Measurements from ENCODE around the gene PABPN1.

Gene PABPN1

GRCh38 chr14:23346693-23347405, 25.6 kb downstream of the PABPN1 start:
- Histone ChIP-seq H3K4me3 (ENCODE audit: low read length) (no peak overlapping the region), H3K9me2 (replicated peaks; ENCODE audit: control insufficient read depth, low read length) (no peaks in the 10 kb centered on the region), H3K4me1 (ENCODE audit: control insufficient read depth, low read length) (no peaks in the 10 kb centered on the region), H3K27me3 (ENCODE audit: control insufficient read depth, low read length) (peaks cover 6% of the 10 kb centered on the region), H3K9me3 (ENCODE audit: control insufficient read depth, insufficient read depth, low read length) (no peaks in the 10 kb centered on the region), H3K4me2 (ENCODE audit: low read length) (no peak overlapping the region), H3K27ac (ENCODE audit: low read depth, low read length) (no peak overlapping the region), H4K20me1 (ENCODE audit: control insufficient read depth, insufficient read depth, low read depth, low read length) (no peaks in the 10 kb centered on the region), H3K36me3 (ENCODE audit: control insufficient read depth, low read length) (no peaks in the 10 kb centered on the region), H3K79me2 (ENCODE audit: control insufficient read depth, low read length) (no peaks in the 10 kb centered on the region), H3F3A (ENCODE audit: control insufficient read depth, insufficient read depth) (no peaks in the 10 kb centered on the region)
- no peak for TF ChIP-seq EZH2phosphoT487 (IDR thresholded peaks at IDR 0.05; ENCODE audit: borderline replicate concordance, low read length)
- TF ChIP-seq, protein P1, sequence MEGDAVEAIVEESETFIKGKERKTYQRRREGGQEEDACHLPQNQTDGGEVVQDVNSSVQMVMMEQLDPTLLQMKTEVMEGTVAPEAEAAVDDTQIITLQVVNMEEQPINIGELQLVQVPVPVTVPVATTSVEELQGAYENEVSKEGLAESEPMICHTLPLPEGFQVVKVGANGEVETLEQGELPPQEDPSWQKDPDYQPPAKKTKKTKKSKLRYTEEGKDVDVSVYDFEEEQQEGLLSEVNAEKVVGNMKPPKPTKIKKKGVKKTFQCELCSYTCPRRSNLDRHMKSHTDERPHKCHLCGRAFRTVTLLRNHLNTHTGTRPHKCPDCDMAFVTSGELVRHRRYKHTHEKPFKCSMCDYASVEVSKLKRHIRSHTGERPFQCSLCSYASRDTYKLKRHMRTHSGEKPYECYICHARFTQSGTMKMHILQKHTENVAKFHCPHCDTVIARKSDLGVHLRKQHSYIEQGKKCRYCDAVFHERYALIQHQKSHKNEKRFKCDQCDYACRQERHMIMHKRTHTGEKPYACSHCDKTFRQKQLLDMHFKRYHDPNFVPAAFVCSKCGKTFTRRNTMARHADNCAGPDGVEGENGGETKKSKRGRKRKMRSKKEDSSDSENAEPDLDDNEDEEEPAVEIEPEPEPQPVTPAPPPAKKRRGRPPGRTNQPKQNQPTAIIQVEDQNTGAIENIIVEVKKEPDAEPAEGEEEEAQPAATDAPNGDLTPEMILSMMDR (IDR thresholded peaks at IDR 0.05; ENCODE audit: low read depth, low read length, poor library complexity, severe bottlenecking): no peak

DNA sequence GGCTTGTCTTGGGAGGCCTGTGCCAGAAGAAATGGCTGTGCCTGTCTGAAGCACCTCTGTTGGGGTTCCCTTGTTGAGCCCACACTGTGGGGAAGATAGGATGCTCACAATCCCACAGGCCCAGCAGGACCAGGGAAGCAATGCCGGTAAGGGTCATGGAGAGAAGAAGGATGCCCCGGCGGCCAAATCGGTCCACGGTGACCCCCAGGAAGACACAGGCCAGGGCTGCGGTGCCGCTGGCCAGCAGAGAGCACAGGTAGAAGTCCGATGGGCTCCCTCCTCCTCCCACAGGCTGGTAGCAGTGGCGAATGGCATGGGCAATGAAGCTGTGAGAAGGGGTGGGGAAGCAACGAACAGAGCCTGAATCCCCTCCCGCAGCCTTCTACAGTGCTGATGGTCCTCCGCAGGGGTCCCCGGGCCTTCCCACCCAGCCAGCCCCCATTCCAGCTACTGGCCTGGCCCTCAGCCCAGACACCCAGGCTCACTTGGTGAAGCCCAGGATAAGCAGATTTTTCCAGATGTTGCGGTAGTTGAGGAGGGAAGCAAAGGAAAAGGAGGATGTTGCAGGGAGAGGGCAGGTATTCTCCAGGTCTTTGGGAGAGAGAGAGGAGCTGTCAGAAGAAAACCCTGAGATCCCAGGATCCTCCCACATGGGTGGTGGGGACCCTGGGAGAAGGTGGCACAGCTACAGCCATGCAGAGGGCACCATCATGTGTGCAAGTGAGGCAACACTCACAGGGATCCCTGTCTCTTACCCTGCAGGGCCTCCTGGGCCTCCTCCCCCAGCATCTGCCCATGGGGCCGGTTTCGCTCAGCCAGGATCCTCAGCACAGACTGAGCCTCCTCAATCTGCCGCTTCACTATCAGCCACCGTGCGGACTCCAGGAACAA, 26.4 kb downstream of the PABPN1 start:
- no peaks in the 10 kb centered on the region for H3K79me2 ChIP-seq (ENCODE audit: control insufficient read depth, low read length)
- peaks cover 3% of the 10 kb centered on the region for H3K27me3 ChIP-seq (ENCODE audit: control insufficient read depth, low read length)
- H3K4me3 ChIP-seq (ENCODE audit: low read length): no peak overlapping the region
- H3F3A ChIP-seq (ENCODE audit: control insufficient read depth, insufficient read depth): no peaks in the 10 kb centered on the region
- no peaks in the 10 kb centered on the region for H4K20me1 ChIP-seq (ENCODE audit: control insufficient read depth, insufficient read depth, low read depth, low read length)
- TF ChIP-seq EZH2phosphoT487 (IDR thresholded peaks at IDR 0.05; ENCODE audit: borderline replicate concordance, low read length): no peak
- TF ChIP-seq, protein P1 (IDR thresholded peaks at IDR 0.05; ENCODE audit: low read depth, low read length, poor library complexity, severe bottlenecking): no peak
- H3K27ac ChIP-seq (ENCODE audit: low read depth, low read length): no peak overlapping the region
- no peaks in the 10 kb centered on the region for H3K9me2 ChIP-seq (replicated peaks; ENCODE audit: control insufficient read depth, low read length)
- no peaks in the 10 kb centered on the region for H3K9me3 ChIP-seq (ENCODE audit: control insufficient read depth, insufficient read depth, low read length)
- no peaks in the 10 kb centered on the region for H3K4me1 ChIP-seq (ENCODE audit: control insufficient read depth, low read length)
- H3K36me3 ChIP-seq (ENCODE audit: control insufficient read depth, low read length): no peaks in the 10 kb centered on the region
- H3K4me2 ChIP-seq (ENCODE audit: low read length): no peak overlapping the region

DNA sequence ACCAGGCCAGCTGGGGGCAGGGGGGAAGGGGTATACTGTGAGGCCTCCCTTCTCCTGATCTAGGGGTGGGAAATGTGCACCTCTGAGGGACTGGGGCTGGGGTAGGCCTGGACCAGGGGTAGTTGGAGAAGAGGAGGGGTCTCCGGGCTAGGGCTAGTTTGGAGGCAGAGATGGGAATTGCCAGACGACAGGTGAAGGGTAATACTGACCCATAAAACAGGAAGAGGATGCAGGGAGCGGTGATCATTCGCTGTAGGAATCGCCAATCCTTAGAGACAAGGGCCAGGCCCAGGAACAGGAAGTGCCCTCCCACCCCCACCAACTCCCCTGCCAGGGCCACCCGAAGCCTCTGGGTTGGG, 27.0 kb downstream of the PABPN1 start:
- Histone ChIP-seq H3K9me3 (ENCODE audit: control insufficient read depth, insufficient read depth, low read length) (no peaks in the 10 kb centered on the region), H4K20me1 (ENCODE audit: control insufficient read depth, insufficient read depth, low read depth, low read length) (no peaks in the 10 kb centered on the region)

More for the DNA sequence above, 27.0 kb downstream of the PABPN1 start:
- Histone ChIP-seq H3K27ac (ENCODE audit: low read depth, low read length) (no peak overlapping the region), H3K36me3 (ENCODE audit: control insufficient read depth, low read length) (no peaks in the 10 kb centered on the region), H3K4me2 (ENCODE audit: low read length) (no peak overlapping the region), H3K9me2 (replicated peaks; ENCODE audit: control insufficient read depth, low read length) (no peaks in the 10 kb centered on the region), H3K79me2 (ENCODE audit: control insufficient read depth, low read length) (no peaks in the 10 kb centered on the region), H3K4me3 (ENCODE audit: low read length) (no peak overlapping the region), H3K27me3 (ENCODE audit: control insufficient read depth, low read length) (no peaks in the 10 kb centered on the region), H3K4me1 (ENCODE audit: control insufficient read depth, low read length) (no peaks in the 10 kb centered on the region), H3F3A (ENCODE audit: control insufficient read depth, insufficient read depth) (no peaks in the 10 kb centered on the region)
- TF ChIP-seq EZH2phosphoT487 (IDR thresholded peaks at IDR 0.05; ENCODE audit: borderline replicate concordance, low read length): no peak
- TF ChIP-seq, protein P1 (IDR thresholded peaks at IDR 0.05; ENCODE audit: low read depth, low read length, poor library complexity, severe bottlenecking): no peak

Measured in DOHH2 (cell line).